ENCODE measurements around the gene DCXR.

The DCXR gene

DNA sequence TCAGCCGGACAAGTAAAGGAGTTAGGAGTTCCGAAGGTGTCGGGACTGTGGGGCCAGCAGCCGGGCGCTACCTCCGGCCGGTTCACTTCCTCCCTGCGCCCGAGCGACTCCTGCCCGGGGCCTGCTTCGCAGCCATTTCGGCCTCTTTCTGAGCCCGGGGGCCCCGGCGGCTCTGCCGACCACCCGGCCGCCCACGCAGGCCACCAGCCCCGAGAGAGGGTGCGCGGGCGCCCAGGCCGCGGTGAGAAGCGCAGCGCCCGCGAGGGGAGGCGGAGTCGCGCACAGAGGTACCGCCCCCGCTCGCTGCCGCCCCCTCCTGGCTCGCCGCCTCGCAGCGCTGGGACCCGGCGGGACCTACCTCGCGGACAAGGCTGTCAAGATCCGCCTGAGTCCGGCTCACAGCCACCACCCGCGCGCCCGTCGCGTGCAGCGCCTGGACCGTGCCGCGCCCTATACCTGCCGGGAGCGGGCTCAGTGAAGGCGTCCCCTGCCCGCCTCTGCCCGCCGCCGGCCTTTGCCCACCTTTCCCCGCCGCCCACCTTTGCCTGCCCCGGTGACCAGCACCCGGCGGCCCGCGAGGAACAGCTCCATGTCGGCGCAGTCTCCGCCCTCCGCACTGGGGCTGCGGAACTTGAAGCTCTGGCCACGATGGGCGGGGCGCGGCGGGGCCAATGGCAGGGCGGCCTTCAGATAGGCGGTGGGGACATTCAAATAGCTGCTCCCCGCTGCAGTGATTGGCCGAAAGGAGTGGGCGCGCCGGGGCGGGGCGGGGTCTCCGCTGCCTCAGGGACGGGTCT lies at the start of gene DCXR:
TSS of gene DCXR (minus strand) at position 606 of the 797 bp plus-strand sequence. CDS start at position 591, 15 bp downstream.
- DNase-seq, result peak; percentile 73

DNA sequence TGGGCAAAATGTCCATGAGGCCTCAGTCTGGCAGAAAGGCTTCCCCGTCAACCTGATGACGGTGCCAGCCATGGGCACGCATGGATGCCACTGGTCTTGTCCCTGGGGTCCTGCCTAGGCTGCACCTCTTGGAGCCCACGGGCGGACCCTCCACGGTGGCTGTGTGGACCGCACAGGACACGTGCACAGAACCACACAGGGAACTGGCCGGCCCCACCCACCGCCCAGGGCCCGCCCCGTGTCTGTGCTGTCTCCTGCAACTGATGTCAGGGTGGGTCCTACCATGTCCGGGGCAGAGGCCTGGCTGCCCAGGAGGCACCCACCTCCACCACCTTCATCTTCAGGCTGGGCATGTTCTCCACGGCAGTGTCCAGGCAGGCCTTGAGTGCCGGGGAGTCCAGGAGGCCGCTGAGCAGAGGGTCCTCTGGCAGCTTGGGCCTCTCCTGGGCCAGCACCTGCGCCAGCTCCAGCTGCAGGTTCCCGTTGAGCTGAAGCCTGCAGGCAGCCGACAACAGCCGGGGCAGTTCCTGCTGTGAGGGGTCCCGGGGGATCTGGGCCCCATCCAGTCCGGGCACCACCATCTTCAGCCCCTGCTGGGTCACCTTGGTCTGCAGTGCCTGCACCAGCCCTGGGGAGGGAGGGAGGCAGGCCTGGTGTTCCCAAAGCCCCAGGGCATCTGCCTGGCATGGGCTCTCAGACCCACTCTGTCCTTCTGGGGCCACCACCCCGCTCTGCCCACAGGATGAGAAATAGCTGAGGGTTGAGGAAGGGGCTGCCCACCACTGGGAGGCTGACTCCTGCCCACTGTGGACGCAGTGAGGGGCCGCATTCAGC lies 48.7 kb upstream of the DCXR start:
- DNase-seq, result no peak

DNA sequence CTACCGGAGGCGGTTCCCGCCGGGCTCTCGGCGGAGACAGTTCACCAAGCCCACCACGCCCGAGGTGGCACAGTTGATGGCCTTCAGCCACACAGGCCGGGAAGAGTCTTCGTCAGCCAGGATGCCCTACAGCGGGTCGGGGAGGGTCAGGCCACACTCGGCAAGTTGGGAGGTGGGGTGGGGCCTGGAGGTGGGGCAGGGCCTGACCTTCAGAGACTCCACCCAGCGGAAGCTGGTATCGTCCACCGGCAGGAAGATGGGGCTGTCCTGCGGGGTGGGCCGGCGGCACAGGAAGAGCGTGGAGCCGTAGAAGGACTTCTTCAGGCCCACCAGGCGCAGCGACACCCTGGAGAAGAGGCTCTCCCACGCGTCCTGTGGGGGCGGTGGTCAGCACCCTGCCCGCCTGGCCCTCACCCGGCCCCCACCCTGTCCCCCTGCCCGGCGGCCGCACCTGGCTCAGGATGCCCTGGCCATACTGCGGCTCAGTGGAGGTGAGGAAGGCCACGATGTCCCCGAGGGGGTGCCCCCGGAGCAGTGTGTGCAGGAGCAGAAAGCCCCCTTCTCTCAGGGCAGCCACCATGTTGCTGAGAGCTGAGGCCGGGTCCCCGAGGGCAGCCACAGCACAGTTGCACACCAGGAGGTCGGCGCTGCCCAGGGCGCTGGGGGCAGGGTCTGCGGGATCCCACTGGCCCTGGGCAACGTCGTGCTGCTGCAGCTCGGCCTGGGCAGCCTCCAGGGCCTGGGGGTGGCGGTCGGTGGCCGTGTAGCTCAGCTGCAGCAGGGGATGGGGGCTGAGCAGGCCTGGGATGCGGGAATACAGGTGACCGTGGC lies 47.7 kb upstream of the DCXR start:
- no peak for DNase-seq

DNA sequence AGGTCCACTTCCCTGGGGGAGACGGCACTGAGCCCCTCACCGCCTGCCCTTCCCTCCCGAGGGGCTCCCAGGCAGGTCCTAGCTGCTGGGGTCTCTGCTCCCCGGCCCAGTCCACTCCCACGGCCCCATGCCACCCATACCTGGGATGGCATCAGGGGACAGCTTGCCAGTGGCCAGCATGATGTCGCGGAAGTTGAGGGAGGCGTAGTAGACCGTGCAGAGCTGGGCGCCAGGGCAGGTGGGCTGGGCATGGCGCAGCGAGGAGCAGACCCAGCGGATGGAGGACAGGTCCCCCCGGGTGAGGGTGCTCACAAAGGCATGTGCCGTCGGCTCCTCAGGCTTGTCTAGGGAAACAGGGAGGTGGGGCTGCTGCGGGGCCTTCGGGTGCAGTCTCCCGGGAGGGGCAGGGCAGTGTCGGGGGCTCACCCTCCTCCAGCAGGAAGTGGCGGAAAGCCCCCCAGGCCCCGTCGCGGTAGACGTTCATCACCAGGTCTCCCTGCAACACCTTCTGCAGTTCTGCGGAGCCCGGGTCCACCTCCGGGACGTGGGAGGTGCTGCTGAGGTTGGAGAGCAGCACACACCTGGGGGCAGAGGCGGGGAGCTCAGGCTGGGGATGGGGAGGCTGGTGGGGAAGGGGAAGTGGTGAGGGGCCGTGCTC lies 47.0 kb upstream of the DCXR start:
- DNase-seq, result no peak

DNA sequence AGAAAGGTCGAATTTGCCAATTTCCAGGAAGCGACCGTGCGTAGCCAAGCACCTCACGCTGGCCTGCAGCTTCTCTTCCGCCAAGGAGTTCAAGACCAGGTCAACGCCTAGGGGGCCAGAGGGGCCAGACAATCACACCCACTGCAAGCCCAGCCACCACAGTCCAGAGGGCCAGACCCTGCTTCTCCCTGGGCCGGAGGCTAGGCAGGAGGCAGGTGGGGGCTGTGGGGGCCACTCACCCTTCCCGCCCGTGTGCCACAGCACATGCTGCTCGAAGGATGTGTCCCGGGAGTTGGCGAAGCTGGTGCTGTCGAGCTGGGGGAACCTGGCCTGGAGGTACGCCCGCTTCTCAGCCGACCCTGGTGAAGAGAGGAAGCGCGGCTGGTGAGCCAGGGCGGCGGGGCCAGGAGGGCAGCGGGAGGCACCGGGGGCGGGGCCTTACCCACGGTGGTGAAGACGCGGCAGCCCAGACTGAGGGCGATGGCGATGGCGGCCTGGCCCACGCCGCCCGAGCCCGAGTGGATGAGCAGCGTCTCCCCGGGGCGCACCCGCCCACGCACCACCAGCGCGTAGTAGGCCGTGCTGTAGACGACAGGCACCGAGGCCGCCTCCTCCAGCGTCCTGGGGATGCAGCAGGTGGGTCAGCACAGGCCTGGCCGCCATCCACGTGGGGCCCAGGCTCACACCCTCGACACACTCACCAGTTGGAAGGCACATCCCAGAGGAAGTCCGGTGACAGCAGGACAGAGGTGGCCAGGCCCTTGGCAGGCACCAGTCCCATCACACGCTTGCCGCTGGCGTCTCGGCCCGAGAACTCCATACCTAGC lies 46.2 kb upstream of the DCXR start:
- no peak for DNase-seq

DNA sequence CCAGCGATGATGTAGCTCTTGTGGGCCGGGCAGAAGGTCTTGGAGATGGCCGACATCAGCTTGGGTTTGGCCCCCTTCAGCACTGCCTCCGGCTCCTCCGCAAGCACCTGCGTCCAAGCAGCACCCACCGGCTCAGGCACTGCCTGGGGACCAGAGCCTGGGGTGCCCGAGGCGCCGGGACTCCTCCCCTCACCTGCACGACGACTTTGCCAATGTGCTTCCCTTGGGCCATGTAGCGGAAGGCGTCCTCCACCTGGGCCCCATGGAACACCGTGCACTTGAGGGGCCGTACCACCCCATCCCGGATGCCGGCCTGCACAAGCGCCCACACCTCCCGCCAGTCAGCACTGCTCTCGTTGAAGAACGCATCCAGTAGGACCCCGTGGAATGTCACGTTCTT lies 45.5 kb upstream of the DCXR start:
- no peak for DNase-seq

DNA sequence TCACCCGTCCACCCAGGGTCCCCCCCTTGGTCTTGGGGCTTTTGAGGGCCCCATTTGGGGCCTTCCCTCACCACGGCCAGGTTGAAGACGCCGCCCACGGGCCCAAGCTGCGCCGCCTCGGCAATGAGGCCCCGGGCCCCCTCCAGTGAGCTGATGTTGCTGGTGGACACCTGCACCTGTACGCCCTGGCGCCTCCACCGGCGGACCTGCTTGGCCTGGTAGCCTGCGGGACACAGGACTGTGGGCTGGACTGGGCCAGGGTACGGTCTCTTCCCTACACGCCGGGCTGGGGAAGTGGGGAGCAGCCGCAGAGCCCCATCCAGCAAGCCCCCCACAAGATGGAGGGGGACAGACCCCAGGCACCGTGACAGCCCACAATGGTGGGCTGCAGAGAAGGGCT lies 45.0 kb upstream of the DCXR start:
- DNase-seq, result no peak

DNA sequence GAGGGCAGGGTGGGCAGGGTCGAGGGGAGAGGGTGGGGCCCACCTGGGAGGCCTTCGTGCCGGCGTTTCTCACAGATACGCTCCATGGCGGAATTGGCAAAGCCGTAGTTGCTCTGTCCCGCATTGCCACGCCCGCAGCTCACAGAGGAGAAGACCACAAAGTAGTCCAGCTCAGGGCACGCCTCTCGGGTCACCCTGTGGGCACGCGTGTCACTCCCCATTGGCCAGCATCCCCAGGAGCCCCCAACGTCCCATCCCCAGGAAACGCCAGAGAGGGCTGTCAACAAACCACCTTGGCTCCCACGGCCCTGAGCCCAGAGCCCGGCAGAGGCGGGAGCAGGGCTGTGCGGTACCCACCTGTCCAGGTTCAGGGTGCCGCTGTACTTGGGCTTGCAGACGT lies 44.5 kb upstream of the DCXR start:
- no peak for DNase-seq

DNA sequence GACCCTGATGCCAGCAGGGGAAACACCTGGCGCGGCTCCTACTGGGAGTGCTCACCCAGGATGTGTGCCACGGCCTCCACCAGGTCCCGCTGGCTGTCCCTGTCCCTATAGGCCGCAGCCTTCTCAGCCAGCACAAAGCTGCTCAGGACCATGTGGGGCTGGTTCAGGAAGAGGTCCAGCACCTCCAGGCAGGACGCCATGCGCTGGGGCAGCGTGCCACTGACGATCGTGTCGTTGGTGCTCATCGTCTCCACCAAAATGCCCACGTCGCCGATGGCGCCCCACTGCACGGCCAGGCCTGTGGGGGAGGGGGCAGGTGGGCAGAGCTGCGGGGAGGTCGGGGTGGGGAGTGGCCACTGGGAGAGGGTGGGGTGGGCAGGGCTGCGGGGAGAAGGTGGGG lies 44.0 kb upstream of the DCXR start:
- DNase-seq, result no peak

DNA sequence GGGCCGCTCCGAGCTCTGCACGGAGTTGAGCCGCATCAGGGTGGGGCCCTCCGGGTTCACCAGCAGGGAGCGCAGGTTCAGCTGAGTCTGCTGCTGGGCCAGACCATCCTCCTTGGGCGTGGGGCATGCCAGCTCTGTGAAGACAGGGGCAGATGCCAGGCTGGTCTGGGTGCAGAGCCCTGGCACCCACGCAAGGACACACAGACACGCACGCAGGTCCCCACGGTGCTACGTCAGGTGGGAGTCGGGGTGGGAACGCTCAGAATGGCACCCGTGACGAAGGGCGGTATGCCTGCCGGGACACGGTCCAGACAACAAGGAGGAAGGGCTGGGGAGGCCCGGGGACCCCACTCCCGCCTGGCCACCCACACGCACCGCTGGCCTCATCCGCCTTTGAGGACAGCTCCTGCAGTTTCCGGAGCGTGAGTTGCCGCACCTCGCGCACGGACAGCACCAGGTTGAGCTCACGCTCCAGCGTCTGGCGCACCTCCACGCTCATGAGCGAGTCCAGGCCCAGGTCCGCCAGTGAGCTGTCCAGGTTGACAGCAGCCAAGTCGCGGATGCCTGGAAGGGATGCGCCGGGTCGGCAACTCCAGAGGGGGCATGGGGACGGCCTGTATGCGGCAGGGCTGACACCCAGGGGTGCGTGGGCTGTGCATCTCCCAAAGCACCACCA lies 43.4 kb upstream of the DCXR start:
- DNase-seq, result no peak

DNA sequence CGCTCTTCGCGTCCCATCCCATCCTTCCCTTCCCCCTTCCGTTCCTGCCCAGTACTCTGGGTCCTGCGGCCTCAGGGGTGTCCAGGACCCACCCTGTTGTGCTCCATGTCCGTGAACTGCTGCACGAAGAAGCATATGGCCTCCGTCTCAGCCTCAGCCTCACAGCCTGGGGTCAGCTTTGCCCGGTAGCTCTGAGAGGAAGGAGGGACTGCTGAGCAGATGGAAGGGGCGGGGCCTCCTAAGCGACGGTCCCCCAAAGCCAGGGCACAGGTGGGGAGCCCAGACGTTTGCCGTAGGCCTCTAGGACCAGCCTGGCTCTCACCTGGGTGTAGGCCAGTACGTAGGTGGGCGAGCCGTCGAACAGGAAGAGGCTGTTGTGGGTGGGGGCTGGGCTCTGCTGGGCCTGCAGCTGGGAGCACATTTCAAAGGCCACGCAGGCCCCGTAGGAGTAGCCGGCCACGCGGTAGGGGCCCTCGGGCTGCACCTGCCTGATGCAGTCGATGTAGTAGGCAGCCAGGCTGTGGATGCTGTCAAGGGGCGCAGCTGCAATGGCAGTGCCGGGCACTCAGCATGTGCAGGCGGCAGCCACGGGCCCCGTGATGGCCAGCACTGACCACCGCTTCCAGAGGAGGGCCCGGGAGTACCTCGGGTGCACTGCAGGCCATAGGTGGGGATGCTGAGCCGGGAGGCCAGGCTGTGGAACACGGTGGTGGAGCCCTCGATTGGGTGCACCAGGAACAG lies 42.7 kb upstream of the DCXR start:
- DNase-seq, result no peak

DNA sequence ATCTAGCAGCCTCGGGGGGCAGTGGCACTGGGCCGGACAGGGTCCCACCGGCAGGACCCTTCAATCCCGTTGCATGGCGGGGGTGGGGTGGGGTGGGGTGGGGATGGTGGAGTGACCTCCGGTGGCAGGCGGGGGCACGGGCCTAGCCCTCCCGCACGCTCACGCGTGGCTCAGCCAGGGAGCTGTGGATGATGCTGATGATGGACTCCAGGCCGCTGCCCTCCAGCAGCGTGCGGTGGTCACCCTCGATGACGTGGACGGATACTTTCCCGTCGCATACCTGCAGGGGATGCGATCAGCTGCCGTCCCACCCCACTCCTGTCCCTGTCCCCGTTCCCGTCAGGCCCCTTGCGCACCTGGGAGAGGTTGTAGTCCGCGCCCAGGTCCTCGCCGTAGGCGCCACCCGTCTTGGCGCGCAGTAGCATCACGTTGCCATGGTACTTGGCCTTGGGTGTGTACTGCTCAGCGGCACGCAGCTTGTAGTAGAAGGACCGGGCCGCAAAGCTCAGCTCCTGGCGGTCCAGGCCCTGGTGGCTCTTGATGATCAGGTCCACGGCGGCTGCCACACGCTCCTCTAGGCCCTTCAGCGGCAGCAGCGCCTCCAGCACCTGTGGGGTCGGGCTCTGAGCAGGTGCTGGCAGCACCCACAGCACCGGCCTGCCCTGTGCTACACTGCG lies 41.6 kb upstream of the DCXR start:
- no peak for DNase-seq

DNA sequence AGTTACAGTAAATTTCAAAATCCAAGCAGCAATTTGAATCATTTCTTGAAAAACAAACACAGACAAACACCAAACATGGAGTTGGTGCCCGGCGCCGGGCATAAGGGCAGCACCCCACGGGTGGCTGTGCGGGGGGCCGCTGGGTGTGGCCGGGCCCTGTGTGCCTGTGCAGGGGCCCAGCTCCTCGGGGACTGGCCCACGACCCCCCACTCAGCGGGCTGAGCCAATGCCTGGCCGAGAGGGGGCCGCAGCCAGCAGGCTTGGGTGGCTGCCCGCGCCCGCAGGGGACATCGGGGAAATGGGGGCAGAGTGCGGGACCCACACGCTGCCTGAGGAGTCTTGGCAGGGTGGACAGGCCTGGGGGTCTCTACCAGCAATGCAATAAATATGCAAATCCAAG lies 40.9 kb upstream of the DCXR start:
- no peak for DNase-seq

DNA sequence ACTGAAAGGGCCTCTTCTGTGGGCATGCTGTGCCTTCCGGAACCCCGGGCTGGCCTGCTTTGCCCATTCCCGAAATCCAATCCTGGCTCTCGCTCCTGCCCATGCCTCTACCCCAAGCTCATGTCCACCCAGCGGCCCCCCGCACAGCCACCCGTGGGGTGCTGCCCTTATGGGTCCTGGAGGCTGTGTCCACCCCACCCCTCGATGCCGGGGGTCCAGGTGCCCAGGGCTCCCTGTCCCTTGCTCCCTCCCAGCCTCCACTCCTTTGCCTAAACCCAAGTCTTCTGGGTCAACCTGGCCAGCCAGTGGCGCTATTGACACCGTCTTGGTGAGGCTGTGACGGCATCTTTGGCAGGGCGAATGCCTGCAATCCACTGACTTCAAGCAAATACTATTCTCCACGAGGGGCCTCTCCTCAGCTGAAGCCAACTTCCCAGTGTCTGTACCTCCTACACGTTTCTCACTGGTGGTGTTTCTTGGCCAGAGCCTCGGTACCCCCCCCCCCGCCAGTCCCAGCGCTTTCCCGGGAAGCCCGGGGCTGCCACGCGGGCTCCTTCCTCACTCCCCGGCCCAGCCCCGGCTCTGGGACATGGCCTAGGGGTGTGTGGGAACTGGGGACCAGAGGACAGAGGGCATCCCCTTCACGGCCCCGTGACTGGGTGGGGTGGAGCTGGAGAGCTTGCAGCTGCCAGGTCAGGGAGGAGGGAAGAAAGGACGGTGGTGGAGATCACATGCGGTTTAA lies 40.3 kb upstream of the DCXR start:
- no peak for DNase-seq

DNA sequence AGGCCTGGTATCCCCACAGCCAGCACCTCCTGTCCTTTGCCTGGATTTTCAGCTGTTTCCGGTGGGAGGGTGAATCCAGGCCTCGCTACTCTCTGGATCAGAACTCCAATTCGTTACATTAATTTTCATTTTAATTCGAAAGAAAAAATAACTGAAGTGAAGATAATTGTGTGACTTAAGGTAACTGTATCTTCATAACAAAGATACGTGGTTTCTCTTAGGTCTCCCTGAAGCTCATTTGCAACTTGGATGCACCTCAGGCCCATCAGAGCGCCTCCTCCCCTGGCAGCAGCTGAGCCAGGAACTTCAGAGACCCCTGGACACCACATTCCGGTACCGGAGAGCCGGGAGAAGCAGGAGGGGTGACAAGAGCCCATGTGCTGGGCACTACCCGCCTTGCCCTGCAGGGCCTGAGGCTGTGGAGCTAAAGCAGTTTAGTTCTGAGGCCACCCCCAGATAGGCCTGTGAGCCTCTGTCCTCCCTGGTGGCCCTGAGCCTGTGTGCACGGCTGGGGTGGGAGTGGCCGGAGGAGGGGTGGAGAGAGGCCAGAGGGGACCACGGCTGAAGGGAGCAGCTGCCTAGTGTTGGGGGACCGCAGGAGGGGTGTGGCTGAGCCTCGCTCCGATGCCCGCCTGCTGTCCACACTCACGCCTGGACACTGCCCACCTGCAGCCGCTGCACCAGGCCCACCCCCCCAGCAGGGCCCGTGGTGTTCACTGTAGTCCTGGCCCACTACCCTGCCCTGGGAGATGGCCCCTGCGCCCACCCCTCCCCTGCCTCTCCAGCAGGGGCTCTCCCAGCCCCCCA lies 39.5 kb upstream of the DCXR start:
- DNase-seq, result no peak

DNA sequence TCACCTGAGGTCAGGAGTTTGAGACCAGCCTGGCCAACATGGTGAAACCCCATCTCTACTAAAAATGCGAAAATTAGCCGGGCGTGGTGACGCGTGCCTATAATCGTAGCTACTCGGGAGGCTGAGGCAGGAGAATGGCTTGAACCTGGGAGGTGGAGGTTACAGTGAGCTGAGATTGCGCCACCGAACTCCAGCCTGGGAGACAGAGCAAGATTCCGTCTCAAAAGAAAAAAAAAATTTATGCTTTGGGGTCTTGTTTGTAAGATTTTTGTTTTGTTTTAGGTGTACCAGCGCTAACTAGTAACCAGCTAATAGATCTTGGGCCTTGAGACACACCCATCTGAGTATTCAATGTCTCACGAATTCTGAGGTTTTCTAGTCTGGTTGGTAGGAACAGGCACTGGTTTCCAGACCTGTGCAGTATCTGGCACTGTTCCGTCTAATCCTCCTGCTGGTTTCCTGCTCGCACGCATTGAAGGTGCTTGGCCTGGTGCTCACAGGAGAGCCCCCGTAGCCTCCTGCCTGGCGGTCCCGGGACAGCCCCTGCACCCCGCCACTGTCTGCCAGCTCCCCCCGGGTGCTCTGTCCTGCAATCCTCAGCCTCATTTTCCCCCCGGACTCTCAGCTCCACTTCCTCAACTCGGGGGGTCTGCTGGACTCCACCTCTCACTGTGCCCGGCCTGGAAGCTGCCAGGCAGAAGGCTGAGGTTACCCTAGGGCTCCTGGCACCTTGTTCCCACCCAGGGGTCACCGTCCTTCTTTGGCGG lies 38.7 kb upstream of the DCXR start:
- no peak for DNase-seq

DNA sequence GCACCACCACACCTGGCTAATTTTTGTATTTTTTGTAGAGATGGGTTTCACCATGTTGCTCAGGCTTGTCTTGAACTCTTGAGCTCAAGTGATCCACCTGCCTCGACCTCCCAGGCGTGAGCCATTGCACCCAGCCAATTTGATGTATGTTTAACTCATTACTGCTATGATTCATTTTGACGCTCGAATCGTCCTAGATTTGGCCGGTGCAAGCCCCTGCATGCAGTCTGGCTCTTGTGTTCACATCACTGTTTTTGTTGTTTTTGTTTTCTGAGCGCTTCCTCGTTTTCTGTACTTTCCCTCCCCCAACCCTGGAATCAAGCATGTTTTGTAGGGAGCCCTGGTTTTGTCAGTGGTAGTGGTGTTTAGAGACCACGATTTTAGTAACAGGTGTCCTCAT lies 35.9 kb upstream of the DCXR start:
- no peak for DNase-seq

DNA sequence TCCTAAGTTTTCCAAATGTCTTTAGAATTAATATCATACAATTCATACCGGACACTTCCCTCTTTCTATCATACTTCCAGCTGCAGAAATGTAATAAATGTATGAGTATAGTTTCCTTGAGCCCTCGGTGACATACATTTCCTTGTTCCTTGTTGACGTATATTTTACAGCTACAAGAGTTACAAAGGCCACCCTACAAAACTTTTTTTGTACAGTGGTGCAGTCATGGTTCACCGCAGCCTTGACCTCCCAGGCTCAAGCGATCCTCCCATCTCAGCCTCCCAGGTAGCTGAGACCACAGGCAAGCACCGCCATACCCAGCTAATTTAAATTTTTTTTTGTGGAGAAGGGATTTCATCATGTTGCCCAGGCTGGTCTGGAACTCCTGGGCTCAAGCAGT lies 35.3 kb upstream of the DCXR start:
- no peak for DNase-seq

All from NCI-H187 treated with DMSO at 0.1 percent for 48 hours (cell line).